ENCODE data around the gene L3MBTL4. TPM values are rescaled to one million over a fixed set of nuclear protein-coding genes. Genes with fewer than 3 reads are reported as not detected.
"Not testable (repeated sequence)": the region's sequence is repeated elsewhere in the genome, so short reads cannot be mapped to it uniquely, and the experiment has no call there.

Gene L3MBTL4
- total RNA-seq, 3 donors from 2014 or later: 0.40 to 0.49 (median 0.42) TPM

DNA sequence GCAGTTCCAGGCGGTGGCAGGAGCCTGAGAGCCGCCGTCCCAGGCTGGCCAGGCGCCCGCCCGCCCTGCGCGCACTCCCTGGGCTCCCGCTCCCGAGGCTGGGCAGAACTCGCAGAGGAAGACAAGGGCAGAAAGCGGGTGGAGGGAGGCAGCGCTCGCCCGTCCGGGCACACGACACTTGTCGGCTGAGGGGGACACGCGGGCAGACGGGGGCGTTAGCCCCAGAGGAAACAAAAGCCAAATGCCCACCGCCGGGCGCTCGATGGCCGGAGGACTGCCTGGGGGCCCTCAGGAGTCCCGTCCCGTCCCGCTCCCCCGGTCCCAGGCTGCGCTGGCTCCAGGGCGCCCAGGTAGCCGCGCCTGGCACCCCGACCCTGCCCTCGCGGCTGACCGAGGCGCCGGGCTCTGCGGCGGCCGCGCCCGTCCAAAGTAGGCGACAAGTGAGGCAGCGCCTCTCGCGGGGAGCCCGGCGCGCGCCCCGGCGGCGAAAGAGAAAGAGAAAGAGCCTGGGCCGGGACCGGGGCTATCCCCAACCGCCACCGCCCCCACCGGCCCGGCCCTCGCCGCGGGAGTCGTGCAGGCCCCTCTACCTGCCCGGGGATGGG, 491 bp downstream of the L3MBTL4 start:
- peaks cover 9% of the 10 kb centered on the region for H3K4me1 Mint-ChIP-seq (ENCODE audit: low read depth)
- H3K27me3 Mint-ChIP-seq (ENCODE audit: low read depth): peaks cover 28% of the 10 kb centered on the region
- peak; percentile 72 to 75 for ATAC-seq
- H3K36me3 Mint-ChIP-seq (ENCODE audit: insufficient read depth): no peaks in the 10 kb centered on the region
- DNase-seq: no peak
- H3K4me3 Mint-ChIP-seq: peak overlapping the region; percentile 37
- no peaks in the 10 kb centered on the region for H3K9me3 Mint-ChIP-seq

GRCh38 chr18:6413579-6414117, 1.1 kb downstream of the L3MBTL4 start:
- DNase-seq (no peak), ATAC-seq (no peak)
- Mint-ChIP-seq H3K4me1 (ENCODE audit: low read depth) (peaks cover 9% of the 10 kb centered on the region), H3K27me3 (ENCODE audit: low read depth) (peaks cover 28% of the 10 kb centered on the region), H3K36me3 (ENCODE audit: insufficient read depth) (no peaks in the 10 kb centered on the region), H3K9me3 (no peaks in the 10 kb centered on the region), H3K4me3 (peak overlapping the region; percentile 52)

GRCh38 chr18:6412933-6413472, 1.7 kb downstream of the L3MBTL4 start:
- H3K4me1 Mint-ChIP-seq (ENCODE audit: low read depth): peaks cover 9% of the 10 kb centered on the region
- H3K36me3 Mint-ChIP-seq (ENCODE audit: insufficient read depth): no peaks in the 10 kb centered on the region
- H3K27me3 Mint-ChIP-seq (ENCODE audit: low read depth): peaks cover 28% of the 10 kb centered on the region
- no peak for DNase-seq
- ATAC-seq: no peak
- no peaks in the 10 kb centered on the region for H3K9me3 Mint-ChIP-seq
- H3K4me3 Mint-ChIP-seq: peak overlapping the region; percentile 42

DNA sequence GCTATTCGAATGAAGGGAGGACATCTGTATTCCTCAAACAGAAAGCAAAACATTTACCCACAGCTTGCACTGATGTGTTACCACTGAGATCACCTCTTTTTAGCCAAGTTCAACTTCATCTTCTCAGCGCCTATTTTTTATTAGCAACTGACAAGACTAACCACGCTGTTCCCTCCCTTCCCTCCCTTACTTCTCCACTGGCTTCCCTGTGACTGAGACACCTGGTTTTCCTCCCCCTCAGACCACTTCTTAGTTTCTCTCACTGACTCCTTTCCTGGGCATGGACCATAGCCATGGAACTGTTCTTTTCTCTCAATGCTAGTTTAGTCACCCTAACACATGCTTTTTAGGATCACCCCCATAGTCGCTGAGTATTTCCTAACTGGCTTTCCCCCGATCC, 3.3 kb downstream of the L3MBTL4 start:
- no peak overlapping the region for H3K4me3 Mint-ChIP-seq
- no peaks in the 10 kb centered on the region for H3K36me3 Mint-ChIP-seq (ENCODE audit: insufficient read depth)
- no peak for ATAC-seq
- H3K27me3 Mint-ChIP-seq (ENCODE audit: low read depth): peaks cover 26% of the 10 kb centered on the region
- peaks cover 9% of the 10 kb centered on the region for H3K4me1 Mint-ChIP-seq (ENCODE audit: low read depth)
- DNase-seq: no peak
- H3K9me3 Mint-ChIP-seq: no peaks in the 10 kb centered on the region

GRCh38 chr18:6409933-6410332, 4.8 kb downstream of the L3MBTL4 start:
- Mint-ChIP-seq H3K27me3 (ENCODE audit: low read depth) (peaks cover 17% of the 10 kb centered on the region), H3K36me3 (ENCODE audit: insufficient read depth) (no peaks in the 10 kb centered on the region), H3K4me3 (no peak overlapping the region), H3K9me3 (no peaks in the 10 kb centered on the region), H3K4me1 (ENCODE audit: low read depth) (peaks cover 5% of the 10 kb centered on the region)
- DNase-seq (no peak), ATAC-seq (no peak)

DNA sequence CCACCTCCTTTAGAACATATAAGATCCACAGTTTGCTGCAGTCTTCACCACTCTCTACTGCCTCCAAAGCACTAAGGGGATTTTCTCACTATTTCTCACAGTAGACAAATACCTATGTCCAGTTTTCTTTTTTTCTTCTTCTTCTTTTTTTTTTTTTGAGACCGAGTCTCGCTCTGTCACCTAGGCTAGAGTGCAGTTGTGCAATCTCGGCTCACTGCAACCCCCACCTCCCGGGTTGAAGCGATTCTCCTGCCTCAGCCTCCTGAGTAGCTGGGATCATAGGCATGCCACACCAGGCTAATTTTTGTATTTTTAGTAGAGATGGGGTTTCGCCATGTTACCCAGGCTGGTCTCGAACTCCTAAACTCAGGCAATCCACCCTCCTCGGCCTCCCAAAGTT, 6.2 kb downstream of the L3MBTL4 start:
- peaks cover 14% of the 10 kb centered on the region for H3K27me3 Mint-ChIP-seq (ENCODE audit: low read depth)
- H3K4me1 Mint-ChIP-seq (ENCODE audit: low read depth); H3K36me3 Mint-ChIP-seq (ENCODE audit: insufficient read depth); ATAC-seq; H3K4me3 Mint-ChIP-seq; DNase-seq; H3K9me3 Mint-ChIP-seq: not testable (repeated sequence)

- Mint-ChIP-seq H3K4me1 (ENCODE audit: low read depth) (no peaks in the 10 kb centered on the region), H3K9me3 (no peaks in the 10 kb centered on the region)
- ATAC-seq: no peak
Observed at GRCh38 chr18:6406910-6407470, 7.7 kb downstream of the L3MBTL4 start.

DNA sequence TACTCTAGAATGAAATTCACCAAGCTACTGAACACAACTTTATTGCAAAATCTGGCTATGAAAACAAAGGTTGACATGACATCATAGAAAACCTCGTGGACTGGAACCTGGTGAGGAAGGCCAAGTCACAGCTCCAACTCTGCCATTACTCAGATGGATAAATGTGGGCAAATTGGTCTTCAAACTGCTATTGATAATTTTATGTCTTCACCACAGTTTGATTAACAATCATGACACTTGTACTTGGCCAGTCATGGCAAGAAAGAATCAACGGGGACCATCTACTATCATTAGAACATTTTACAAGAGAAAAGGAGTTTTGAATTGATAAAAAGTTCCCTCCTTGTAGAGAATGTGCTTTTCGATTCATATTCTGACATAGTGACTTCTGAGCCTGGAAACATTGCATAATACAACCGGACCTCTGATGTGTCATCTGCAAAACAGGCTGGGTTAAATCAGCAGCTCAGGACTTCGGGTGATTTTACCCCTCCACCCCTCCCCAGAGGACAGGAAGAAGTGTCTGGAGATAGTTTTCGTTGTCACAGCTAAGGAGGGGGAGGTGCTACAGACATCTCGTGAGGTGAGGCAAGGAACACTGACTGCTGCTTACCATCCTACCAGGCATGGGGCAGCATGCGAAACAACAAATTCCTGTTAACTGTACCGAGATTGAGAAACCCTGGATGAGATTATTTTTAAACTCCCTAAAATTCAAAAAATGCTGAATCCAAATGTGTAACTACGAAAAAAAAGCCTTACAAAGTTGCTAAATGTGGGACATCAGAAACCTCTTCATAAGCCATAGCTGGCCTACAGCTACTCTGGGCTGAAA, 8.4 kb downstream of the L3MBTL4 start:
- ATAC-seq: no peak

More at GRCh38 chr18:6406910-6407470, 7.7 kb downstream of the L3MBTL4 start:
- Mint-ChIP-seq H3K4me3 (no peak overlapping the region), H3K36me3 (ENCODE audit: insufficient read depth) (no peaks in the 10 kb centered on the region), H3K27me3 (ENCODE audit: low read depth) (peaks cover 1% of the 10 kb centered on the region)
- DNase-seq: no peak

GRCh38 chr18:6405237-6406074, 9.3 kb downstream of the L3MBTL4 start:
- peaks cover 4% of the 10 kb centered on the region for H3K9me3 Mint-ChIP-seq
- no peaks in the 10 kb centered on the region for H3K27me3 Mint-ChIP-seq (ENCODE audit: low read depth)
- no peaks in the 10 kb centered on the region for H3K36me3 Mint-ChIP-seq (ENCODE audit: insufficient read depth)
- ATAC-seq (no peak), DNase-seq (no peak)
- H3K4me1 Mint-ChIP-seq (ENCODE audit: low read depth): no peaks in the 10 kb centered on the region
- H3K4me3 Mint-ChIP-seq: no peak overlapping the region

More for the DNA sequence above, 8.4 kb downstream of the L3MBTL4 start:
- H3K4me1 Mint-ChIP-seq (ENCODE audit: low read depth): no peaks in the 10 kb centered on the region
- H3K9me3 Mint-ChIP-seq: no peaks in the 10 kb centered on the region
- H3K4me3 Mint-ChIP-seq: no peak overlapping the region
- no peak for DNase-seq
- no peaks in the 10 kb centered on the region for H3K36me3 Mint-ChIP-seq (ENCODE audit: insufficient read depth)
- H3K27me3 Mint-ChIP-seq (ENCODE audit: low read depth): no peaks in the 10 kb centered on the region

- no peak for ATAC-seq
- H3K9me3 Mint-ChIP-seq: peaks cover 4% of the 10 kb centered on the region
- H3K4me1 Mint-ChIP-seq (ENCODE audit: low read depth): no peaks in the 10 kb centered on the region
- no peaks in the 10 kb centered on the region for H3K36me3 Mint-ChIP-seq (ENCODE audit: insufficient read depth)
- DNase-seq: no peak
- H3K27me3 Mint-ChIP-seq (ENCODE audit: low read depth): no peaks in the 10 kb centered on the region
- H3K4me3 Mint-ChIP-seq: no peak overlapping the region
Observed at GRCh38 chr18:6404834-6405233, 9.9 kb downstream of the L3MBTL4 start.

DNA sequence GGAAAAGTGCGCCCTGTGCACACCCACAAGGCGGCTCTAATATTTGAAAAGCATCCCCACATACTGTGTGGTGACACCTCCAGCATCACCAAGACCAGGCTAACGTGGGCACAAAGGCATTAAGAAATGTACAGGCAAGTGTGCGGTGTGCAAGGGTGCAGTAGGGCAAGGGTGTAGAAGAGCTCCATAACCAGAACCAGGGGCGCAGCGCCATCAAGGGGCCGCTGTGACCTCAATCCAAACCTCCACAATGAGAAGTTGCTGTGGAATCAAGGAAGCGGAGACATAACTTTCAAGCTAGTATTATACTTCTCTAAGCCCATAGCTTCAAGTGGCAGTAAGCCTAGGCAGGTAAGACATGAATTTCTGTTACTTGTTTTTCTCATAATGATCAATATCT, 13.0 kb downstream of the L3MBTL4 start:
- H3K4me3 Mint-ChIP-seq: no peak overlapping the region
- no peaks in the 10 kb centered on the region for H3K4me1 Mint-ChIP-seq (ENCODE audit: low read depth)
- H3K9me3 Mint-ChIP-seq: peaks cover 4% of the 10 kb centered on the region
- no peak for ATAC-seq
- DNase-seq: no peak
- H3K27me3 Mint-ChIP-seq (ENCODE audit: low read depth): no peaks in the 10 kb centered on the region
- no peaks in the 10 kb centered on the region for H3K36me3 Mint-ChIP-seq (ENCODE audit: insufficient read depth)

DNA sequence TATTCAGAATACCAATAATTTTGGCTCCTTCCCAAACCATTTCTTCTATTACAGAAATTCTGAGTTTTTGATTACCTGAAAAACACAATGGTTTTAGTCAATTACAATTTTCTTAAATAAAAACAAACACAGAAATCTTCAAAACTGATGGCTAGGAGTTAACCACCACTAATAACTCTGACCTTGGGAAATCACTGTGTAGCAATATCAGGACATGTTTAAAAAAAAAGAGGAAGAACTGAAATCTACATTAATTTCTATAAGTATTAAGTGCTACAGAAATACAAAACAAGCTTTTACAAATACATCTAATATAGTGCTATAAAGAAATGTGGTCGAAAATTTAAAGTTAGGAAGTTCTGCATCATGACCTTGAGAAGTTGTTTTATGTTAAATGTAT, 14.9 kb downstream of the L3MBTL4 start:
- no peak for DNase-seq

GRCh38 chr18:6397931-6398566, 16.7 kb downstream of the L3MBTL4 start:
- Mint-ChIP-seq H3K4me3 (no peak overlapping the region), H3K4me1 (ENCODE audit: low read depth) (no peaks in the 10 kb centered on the region), H3K27me3 (ENCODE audit: low read depth) (no peaks in the 10 kb centered on the region), H3K9me3 (peaks cover 4% of the 10 kb centered on the region), H3K36me3 (ENCODE audit: insufficient read depth) (no peaks in the 10 kb centered on the region)
- ATAC-seq (no peak), DNase-seq (no peak)

More for the DNA sequence above, 14.9 kb downstream of the L3MBTL4 start:
- H3K4me3 Mint-ChIP-seq: no peak overlapping the region
- no peak for ATAC-seq
- H3K9me3 Mint-ChIP-seq: peaks cover 4% of the 10 kb centered on the region
- no peaks in the 10 kb centered on the region for H3K36me3 Mint-ChIP-seq (ENCODE audit: insufficient read depth)
- no peaks in the 10 kb centered on the region for H3K4me1 Mint-ChIP-seq (ENCODE audit: low read depth)
- H3K27me3 Mint-ChIP-seq (ENCODE audit: low read depth): no peaks in the 10 kb centered on the region
